ENCODE results near the gene PTPRU.

DNA sequence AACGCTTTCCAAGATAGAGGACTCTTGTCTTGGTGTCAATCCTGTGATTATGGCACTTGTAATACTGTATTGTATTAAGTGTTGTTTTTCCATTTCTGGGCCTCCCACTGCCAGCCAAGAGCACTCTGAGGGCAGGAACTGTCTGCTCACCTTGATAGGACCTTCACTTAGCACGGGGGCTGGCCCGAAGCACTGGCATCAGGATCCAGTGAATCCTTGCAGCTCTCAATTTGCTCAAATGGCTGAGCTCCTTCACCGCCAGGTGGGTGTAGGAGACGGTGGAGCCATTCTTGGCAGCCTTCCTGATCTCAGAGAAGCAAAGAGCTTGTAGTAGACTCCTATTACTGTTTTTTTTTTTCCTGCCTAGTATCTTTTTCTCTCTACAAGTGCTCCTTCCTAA is 23.3 kb upstream of the PTPRU start:
- no peak for TF ChIP-seq RAD21 (IDR thresholded peaks at IDR 0.05)
- TF ChIP-seq, protein P1, sequence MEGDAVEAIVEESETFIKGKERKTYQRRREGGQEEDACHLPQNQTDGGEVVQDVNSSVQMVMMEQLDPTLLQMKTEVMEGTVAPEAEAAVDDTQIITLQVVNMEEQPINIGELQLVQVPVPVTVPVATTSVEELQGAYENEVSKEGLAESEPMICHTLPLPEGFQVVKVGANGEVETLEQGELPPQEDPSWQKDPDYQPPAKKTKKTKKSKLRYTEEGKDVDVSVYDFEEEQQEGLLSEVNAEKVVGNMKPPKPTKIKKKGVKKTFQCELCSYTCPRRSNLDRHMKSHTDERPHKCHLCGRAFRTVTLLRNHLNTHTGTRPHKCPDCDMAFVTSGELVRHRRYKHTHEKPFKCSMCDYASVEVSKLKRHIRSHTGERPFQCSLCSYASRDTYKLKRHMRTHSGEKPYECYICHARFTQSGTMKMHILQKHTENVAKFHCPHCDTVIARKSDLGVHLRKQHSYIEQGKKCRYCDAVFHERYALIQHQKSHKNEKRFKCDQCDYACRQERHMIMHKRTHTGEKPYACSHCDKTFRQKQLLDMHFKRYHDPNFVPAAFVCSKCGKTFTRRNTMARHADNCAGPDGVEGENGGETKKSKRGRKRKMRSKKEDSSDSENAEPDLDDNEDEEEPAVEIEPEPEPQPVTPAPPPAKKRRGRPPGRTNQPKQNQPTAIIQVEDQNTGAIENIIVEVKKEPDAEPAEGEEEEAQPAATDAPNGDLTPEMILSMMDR (IDR thresholded peaks at IDR 0.05; ENCODE audit: low read depth, low read length, missing input control), result no peak
- TF ChIP-seq JUND (IDR thresholded peaks at IDR 0.05), result no peak
- no peak for TF ChIP-seq TAF1 (conservative IDR thresholded peaks at IDR 0.05)
- TF ChIP-seq GABPA (IDR thresholded peaks at IDR 0.05 in 1 of 2, conservative IDR thresholded peaks at IDR 0.05 in 1 of 2), result no peak
- no peak for TF ChIP-seq ATF3 (IDR thresholded peaks at IDR 0.05)
